ENCODE measurements around the gene PUS10.
"Not testable (repeated sequence)": the region's sequence is repeated elsewhere in the genome, so short reads cannot be mapped to it uniquely, and the experiment has no call there.

The PUS10 gene

GRCh38 chr2:60991644-60992043 lies 26.4 kb downstream of the PUS10 start:
- Mint-ChIP-seq H3K4me1 (peaks cover 70% of the 10 kb centered on the region), H3K27ac (peak overlapping the region; percentile 99), H3K4me3 (no peak overlapping the region), H3K9me3 (no peaks in the 10 kb centered on the region), H3K36me3 (peaks cover 12% of the 10 kb centered on the region), H3K27me3 (no peaks in the 10 kb centered on the region)
- no peak for ATAC-seq

- no peak for ATAC-seq
- no peaks in the 10 kb centered on the region for H3K9me3 Mint-ChIP-seq
- H3K4me3 Mint-ChIP-seq: no peak overlapping the region
- peak overlapping the region; percentile 63 for H3K27ac Mint-ChIP-seq
- H3K4me1 Mint-ChIP-seq: peaks cover 58% of the 10 kb centered on the region
- no peaks in the 10 kb centered on the region for H3K27me3 Mint-ChIP-seq
- peaks cover 6% of the 10 kb centered on the region for H3K36me3 Mint-ChIP-seq
These were observed 28.8 kb downstream of the PUS10 start for GRCh38 chr2:60989259-60989658.

GRCh38 chr2:60987656-60988055 lies 30.4 kb downstream of the PUS10 start:
- H3K4me1 Mint-ChIP-seq: peaks cover 45% of the 10 kb centered on the region
- peak overlapping the region; percentile 73 for H3K27ac Mint-ChIP-seq
- H3K4me3 Mint-ChIP-seq: not testable (repeated sequence)

GRCh38 chr2:60987041-60987440 lies 31.0 kb downstream of the PUS10 start:
- Mint-ChIP-seq H3K27ac (peak overlapping the region; percentile 73), H3K4me3 (peak overlapping the region; percentile 54), H3K4me1 (peaks cover 41% of the 10 kb centered on the region), H3K9me3 (no peaks in the 10 kb centered on the region), H3K36me3 (peaks cover 6% of the 10 kb centered on the region), H3K27me3 (no peaks in the 10 kb centered on the region)
- no peak for ATAC-seq

More at GRCh38 chr2:60987656-60988055, 30.4 kb downstream of the PUS10 start:
- not testable (repeated sequence) for ATAC-seq, H3K9me3 Mint-ChIP-seq, H3K27me3 Mint-ChIP-seq, H3K36me3 Mint-ChIP-seq

GRCh38 chr2:60984720-60985119 lies 33.3 kb downstream of the PUS10 start:
- Mint-ChIP-seq H3K4me3 (peak overlapping the region; percentile 51), H3K4me1 (peaks cover 43% of the 10 kb centered on the region), H3K27ac (peak overlapping the region; percentile 11), H3K36me3 (peaks cover 6% of the 10 kb centered on the region), H3K27me3 (no peaks in the 10 kb centered on the region), H3K9me3 (no peaks in the 10 kb centered on the region)
- ATAC-seq: peak; percentile 77

- peaks cover 52% of the 10 kb centered on the region for H3K4me1 Mint-ChIP-seq
- not testable (repeated sequence) for H3K36me3 Mint-ChIP-seq, H3K9me3 Mint-ChIP-seq, ATAC-seq, H3K27me3 Mint-ChIP-seq, H3K4me3 Mint-ChIP-seq, H3K27ac Mint-ChIP-seq
These were observed 36.0 kb downstream of the PUS10 start for GRCh38 chr2:60982066-60982465.

- no peak for ATAC-seq
- Mint-ChIP-seq H3K27me3 (no peaks in the 10 kb centered on the region), H3K4me1 (peaks cover 62% of the 10 kb centered on the region), H3K27ac (peak overlapping the region; percentile 63), H3K36me3 (no peaks in the 10 kb centered on the region), H3K9me3 (no peaks in the 10 kb centered on the region), H3K4me3 (no peak overlapping the region)
These were observed 37.8 kb downstream of the PUS10 start for GRCh38 chr2:60980071-60980815.

GRCh38 chr2:60979231-60979630 lies 38.8 kb downstream of the PUS10 start:
- Mint-ChIP-seq H3K4me1 (peaks cover 65% of the 10 kb centered on the region), H3K36me3 (peaks cover 6% of the 10 kb centered on the region), H3K9me3 (peaks cover 2% of the 10 kb centered on the region), H3K27me3 (no peaks in the 10 kb centered on the region), H3K27ac (peak overlapping the region; percentile 63), H3K4me3 (no peak overlapping the region)
- peak; percentile 58 for ATAC-seq

GRCh38 chr2:60977562-60977895 lies 40.5 kb downstream of the PUS10 start:
- H3K4me1 Mint-ChIP-seq: peaks cover 77% of the 10 kb centered on the region
- no peak overlapping the region for H3K4me3 Mint-ChIP-seq
- no peak for ATAC-seq
- H3K36me3 Mint-ChIP-seq: peaks cover 13% of the 10 kb centered on the region
- H3K9me3 Mint-ChIP-seq: peaks cover 3% of the 10 kb centered on the region
- H3K27ac Mint-ChIP-seq: peak overlapping the region; percentile 54
- H3K27me3 Mint-ChIP-seq: no peaks in the 10 kb centered on the region

- no peak for ATAC-seq
- Mint-ChIP-seq H3K27me3 (no peaks in the 10 kb centered on the region), H3K9me3 (peaks cover 3% of the 10 kb centered on the region), H3K4me3 (no peak overlapping the region), H3K4me1 (peaks cover 81% of the 10 kb centered on the region), H3K36me3 (peaks cover 13% of the 10 kb centered on the region), H3K27ac (peak overlapping the region; percentile 54)
These were observed 41.0 kb downstream of the PUS10 start for GRCh38 chr2:60976875-60977561.

GRCh38 chr2:60976256-60976850 lies 41.7 kb downstream of the PUS10 start:
- peaks cover 3% of the 10 kb centered on the region for H3K9me3 Mint-ChIP-seq
- H3K36me3 Mint-ChIP-seq: peaks cover 13% of the 10 kb centered on the region
- no peak for ATAC-seq

GRCh38 chr2:60974652-60975051 lies 43.4 kb downstream of the PUS10 start:
- peaks cover 84% of the 10 kb centered on the region for H3K4me1 Mint-ChIP-seq
- ATAC-seq: no peak
- H3K27ac Mint-ChIP-seq: peak overlapping the region; percentile 54
- H3K4me3 Mint-ChIP-seq: no peak overlapping the region
- H3K36me3 Mint-ChIP-seq: peaks cover 13% of the 10 kb centered on the region
- peaks cover 3% of the 10 kb centered on the region for H3K9me3 Mint-ChIP-seq
- H3K27me3 Mint-ChIP-seq: no peaks in the 10 kb centered on the region

More at GRCh38 chr2:60976256-60976850, 41.7 kb downstream of the PUS10 start:
- Mint-ChIP-seq H3K27ac (peak overlapping the region; percentile 54), H3K4me3 (no peak overlapping the region), H3K4me1 (peaks cover 88% of the 10 kb centered on the region), H3K27me3 (no peaks in the 10 kb centered on the region)

GRCh38 chr2:60973705-60974104 lies 44.4 kb downstream of the PUS10 start:
- peaks cover 3% of the 10 kb centered on the region for H3K9me3 Mint-ChIP-seq
- peak overlapping the region; percentile 54 for H3K27ac Mint-ChIP-seq
- H3K4me1 Mint-ChIP-seq: peaks cover 81% of the 10 kb centered on the region
- no peak for ATAC-seq
- no peaks in the 10 kb centered on the region for H3K27me3 Mint-ChIP-seq
- H3K4me3 Mint-ChIP-seq: no peak overlapping the region
- H3K36me3 Mint-ChIP-seq: peaks cover 13% of the 10 kb centered on the region

- Mint-ChIP-seq H3K27me3 (no peaks in the 10 kb centered on the region), H3K4me1 (peaks cover 81% of the 10 kb centered on the region), H3K4me3 (peak overlapping the region; percentile 69), H3K36me3 (peaks cover 13% of the 10 kb centered on the region), H3K27ac (peak overlapping the region; percentile 54), H3K9me3 (peaks cover 3% of the 10 kb centered on the region)
- ATAC-seq: peak; percentile 24
These were observed 45.0 kb downstream of the PUS10 start for GRCh38 chr2:60972889-60973656.
